MM.1S (cell line): ENCODE measurements around the gene PARD3.

Experiments
- CTCF ChIP-seq: fragments of 300-600 bp; sonication (generic); IDR thresholded peaks from 2 replicates; pipeline ENCODE4 v1.5.1; 2016; ENCODE audit warnings: antibody characterized with exemption, low read length, mixed read lengths
- EZH2phosphoT487 ChIP-seq: fragments of 300-600 bp; sonication (generic); IDR thresholded peaks from 2 replicates; pipeline ENCODE4 v1.6.1; 2018; ENCODE audit warnings: antibody characterized with exemption, low read length

GRCh38 chr10:34127676-34128075 lies 687.4 kb downstream of the PARD3 start:
- TF ChIP-seq CTCF (no peak), EZH2phosphoT487 (no peak)
